Measurements from ENCODE around the gene ITSN1. TPM values are rescaled to one million over a fixed set of nuclear protein-coding genes. Genes with fewer than 3 reads are reported as not detected.
A peak's percentile ranks its signal among the peaks of the same experiment; 100 is the strongest.

Gene ITSN1
- total and polyA plus RNA-seq, 2 of the 13 experiments (the other 11 are each of a cell fraction or from before 2014, with no cell fraction given), result 26.1 to 33.8 TPM

GRCh38 chr21:33687634-33688033 lies 45.3 kb downstream of the ITSN1 start (continued):
- no peak for TF ChIP-seq MED1 (CRISPR knock-in tag; IDR thresholded peaks at IDR 0.05)
- no peak for TF ChIP-seq NRL (CRISPR knock-in tag; IDR thresholded peaks at IDR 0.05; ENCODE audit: borderline replicate concordance)
- TF ChIP-seq MTERF4 (CRISPR knock-in tag; IDR thresholded peaks at IDR 0.05), result no peak
- TF ChIP-seq TEAD3 (CRISPR knock-in tag; optimal IDR thresholded peaks at IDR 0.05; ENCODE audit: borderline replicate concordance), result peak; percentile 65
- TF ChIP-seq RARA (CRISPR knock-in tag; IDR thresholded peaks at IDR 0.05), result peak; percentile 82
- no peak for TF ChIP-seq RBFOX2 (IDR thresholded peaks at IDR 0.05; ENCODE audit: low read depth, low read length)
- TF ChIP-seq ZNF619 (CRISPR knock-in tag; IDR thresholded peaks at IDR 0.05), result no peak
- no peak for TF ChIP-seq RAD21 (CRISPR knock-in tag; IDR thresholded peaks at IDR 0.05)
- 0 out of 2 replicates have a peak, but pooled peaks have one; percentile 25 for TF ChIP-seq MIER3 (CRISPR knock-in tag; IDR thresholded peaks at IDR 0.05; ENCODE audit: borderline replicate concordance)
- peak; percentile 73; the same call in 1 of the 2 replicates for TF ChIP-seq RERE (CRISPR knock-in tag; IDR thresholded peaks at IDR 0.05; ENCODE audit: low read depth)
- no peak for TF ChIP-seq RFX5 (IDR thresholded peaks at IDR 0.05; ENCODE audit: low read depth, low read length)
- peak; percentile 19; the same call in 1 of the 2 replicates for TF ChIP-seq HNF4A (CRISPR knock-in tag; IDR thresholded peaks at IDR 0.05)
- 0 out of 2 replicates have a peak, but pooled peaks have one; percentile 29 for TF ChIP-seq MAFF (IDR thresholded peaks at IDR 0.05; ENCODE audit: low read depth, low read length)
- peak; percentile 88; the same call in 1 of the 2 replicates for TF ChIP-seq HMG20A (CRISPR knock-in tag; IDR thresholded peaks at IDR 0.05; ENCODE audit: borderline replicate concordance)
- peak; percentile 32; the same call in 1 of the 2 replicates for TF ChIP-seq KAT8 (CRISPR knock-in tag; IDR thresholded peaks at IDR 0.05)
- peak; percentile 73; the same call in 1 of the 2 replicates for TF ChIP-seq ZNF609 (CRISPR knock-in tag; IDR thresholded peaks at IDR 0.05; ENCODE audit: borderline replicate concordance)
- TF ChIP-seq LCORL (IDR thresholded peaks at IDR 0.05), result no peak
- TF ChIP-seq LCORL (CRISPR knock-in tag; IDR thresholded peaks at IDR 0.05), result 0 out of 2 replicates have a peak, but pooled peaks have one; percentile 37
- TF ChIP-seq MBNL3 (CRISPR knock-in tag; conservative IDR thresholded peaks at IDR 0.05), result no peak
- TF ChIP-seq ZNF431 (CRISPR knock-in tag; IDR thresholded peaks at IDR 0.05; ENCODE audit: borderline replicate concordance, low read depth), result no peak
- TF ChIP-seq ZNF776 (CRISPR knock-in tag; IDR thresholded peaks at IDR 0.05), result no peak
